ENCODE measurements around the gene SVEP1.

The SVEP1 gene

DNA sequence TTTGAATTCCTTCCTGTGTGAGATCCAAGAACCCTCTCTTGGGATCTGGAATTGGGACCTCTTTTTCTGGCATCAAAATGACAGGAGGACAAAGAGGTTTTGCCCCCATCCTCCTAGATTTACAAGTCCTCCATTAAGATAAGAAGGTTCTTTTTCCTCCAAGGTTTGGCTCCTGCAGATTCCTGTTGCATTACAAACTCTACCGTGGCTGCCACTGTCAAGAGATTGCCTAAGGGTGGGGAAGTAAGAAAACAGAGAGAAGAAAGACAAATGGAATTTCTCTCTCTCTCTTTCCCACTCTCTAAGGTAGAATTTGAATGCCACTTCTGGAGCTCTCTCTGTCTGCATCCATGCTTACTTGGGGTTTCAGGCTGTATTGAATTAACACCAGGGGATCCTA lies 12.0 kb upstream of the SVEP1 start (continued):
- TF ChIP-seq, protein P1, sequence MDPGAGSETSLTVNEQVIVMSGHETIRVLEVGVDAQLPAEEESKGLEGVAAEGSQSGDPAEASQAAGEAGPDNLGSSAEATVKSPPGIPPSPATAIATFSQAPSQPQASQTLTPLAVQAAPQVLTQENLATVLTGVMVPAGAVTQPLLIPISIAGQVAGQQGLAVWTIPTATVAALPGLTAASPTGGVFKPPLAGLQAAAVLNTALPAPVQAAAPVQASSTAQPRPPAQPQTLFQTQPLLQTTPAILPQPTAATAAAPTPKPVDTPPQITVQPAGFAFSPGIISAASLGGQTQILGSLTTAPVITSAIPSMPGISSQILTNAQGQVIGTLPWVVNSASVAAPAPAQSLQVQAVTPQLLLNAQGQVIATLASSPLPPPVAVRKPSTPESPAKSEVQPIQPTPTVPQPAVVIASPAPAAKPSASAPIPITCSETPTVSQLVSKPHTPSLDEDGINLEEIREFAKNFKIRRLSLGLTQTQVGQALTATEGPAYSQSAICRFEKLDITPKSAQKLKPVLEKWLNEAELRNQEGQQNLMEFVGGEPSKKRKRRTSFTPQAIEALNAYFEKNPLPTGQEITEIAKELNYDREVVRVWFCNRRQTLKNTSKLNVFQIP (CRISPR knock-in tag; IDR thresholded peaks at IDR 0.05; ENCODE audit: borderline replicate concordance, low read depth): no peak
- TF ChIP-seq ISL1 (CRISPR knock-in tag; IDR thresholded peaks at IDR 0.05) (no peak), SNAI2 (CRISPR knock-in tag; IDR thresholded peaks at IDR 0.05) (no peak), CREB5 (CRISPR knock-in tag; IDR thresholded peaks at IDR 0.05; ENCODE audit: low read depth) (no peak), CSDC2 (CRISPR knock-in tag; IDR thresholded peaks at IDR 0.05) (no peak), ARNTL (CRISPR knock-in tag; IDR thresholded peaks at IDR 0.05; ENCODE audit: borderline replicate concordance, low read depth) (no peak), TCF4 (CRISPR knock-in tag; IDR thresholded peaks at IDR 0.05; ENCODE audit: borderline replicate concordance) (no peak), ZNF565 (CRISPR knock-in tag; conservative IDR thresholded peaks at IDR 0.05; ENCODE audit: low read depth) (no peak), OSR1 (CRISPR knock-in tag; IDR thresholded peaks at IDR 0.05) (no peak)

DNA sequence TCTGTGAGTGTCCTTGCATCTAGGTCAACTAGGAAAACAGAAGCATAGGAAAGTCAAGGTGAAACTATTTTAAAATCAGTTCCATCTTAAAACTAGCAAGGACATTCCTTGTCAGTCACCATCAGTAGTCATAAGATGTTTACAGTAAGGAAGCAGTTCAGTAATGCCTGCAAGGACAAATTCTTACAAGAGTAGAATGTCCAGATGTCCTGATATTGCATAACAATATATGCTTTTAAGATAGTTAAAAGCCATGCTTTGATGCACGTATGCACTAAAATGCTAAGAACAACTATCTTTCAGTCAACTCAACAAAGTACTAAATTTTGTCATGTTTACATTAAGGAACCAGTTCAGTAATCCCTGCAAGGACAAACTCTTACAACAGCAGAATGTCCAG lies 11.3 kb upstream of the SVEP1 start:
- ATAC-seq: no peak
- TF ChIP-seq CREB5 (CRISPR knock-in tag; IDR thresholded peaks at IDR 0.05; ENCODE audit: low read depth) (no peak), ZNF8 (CRISPR knock-in tag; IDR thresholded peaks at IDR 0.05) (no peak), ZFP3 (CRISPR knock-in tag; IDR thresholded peaks at IDR 0.05) (no peak), ZNF565 (CRISPR knock-in tag; conservative IDR thresholded peaks at IDR 0.05; ENCODE audit: low read depth) (no peak), SNAI2 (CRISPR knock-in tag; IDR thresholded peaks at IDR 0.05) (no peak), TCF4 (CRISPR knock-in tag; IDR thresholded peaks at IDR 0.05; ENCODE audit: borderline replicate concordance) (no peak), GLIS3 (CRISPR knock-in tag; IDR thresholded peaks at IDR 0.05) (no peak), OSR1 (CRISPR knock-in tag; IDR thresholded peaks at IDR 0.05) (no peak), RARB (CRISPR knock-in tag; IDR thresholded peaks at IDR 0.05) (no peak), ISL1 (CRISPR knock-in tag; IDR thresholded peaks at IDR 0.05) (no peak), PPARA (CRISPR knock-in tag; IDR thresholded peaks at IDR 0.05; ENCODE audit: borderline replicate concordance) (no peak), ZC3H10 (CRISPR knock-in tag; IDR thresholded peaks at IDR 0.05) (no peak)
- TF ChIP-seq, protein P2, sequence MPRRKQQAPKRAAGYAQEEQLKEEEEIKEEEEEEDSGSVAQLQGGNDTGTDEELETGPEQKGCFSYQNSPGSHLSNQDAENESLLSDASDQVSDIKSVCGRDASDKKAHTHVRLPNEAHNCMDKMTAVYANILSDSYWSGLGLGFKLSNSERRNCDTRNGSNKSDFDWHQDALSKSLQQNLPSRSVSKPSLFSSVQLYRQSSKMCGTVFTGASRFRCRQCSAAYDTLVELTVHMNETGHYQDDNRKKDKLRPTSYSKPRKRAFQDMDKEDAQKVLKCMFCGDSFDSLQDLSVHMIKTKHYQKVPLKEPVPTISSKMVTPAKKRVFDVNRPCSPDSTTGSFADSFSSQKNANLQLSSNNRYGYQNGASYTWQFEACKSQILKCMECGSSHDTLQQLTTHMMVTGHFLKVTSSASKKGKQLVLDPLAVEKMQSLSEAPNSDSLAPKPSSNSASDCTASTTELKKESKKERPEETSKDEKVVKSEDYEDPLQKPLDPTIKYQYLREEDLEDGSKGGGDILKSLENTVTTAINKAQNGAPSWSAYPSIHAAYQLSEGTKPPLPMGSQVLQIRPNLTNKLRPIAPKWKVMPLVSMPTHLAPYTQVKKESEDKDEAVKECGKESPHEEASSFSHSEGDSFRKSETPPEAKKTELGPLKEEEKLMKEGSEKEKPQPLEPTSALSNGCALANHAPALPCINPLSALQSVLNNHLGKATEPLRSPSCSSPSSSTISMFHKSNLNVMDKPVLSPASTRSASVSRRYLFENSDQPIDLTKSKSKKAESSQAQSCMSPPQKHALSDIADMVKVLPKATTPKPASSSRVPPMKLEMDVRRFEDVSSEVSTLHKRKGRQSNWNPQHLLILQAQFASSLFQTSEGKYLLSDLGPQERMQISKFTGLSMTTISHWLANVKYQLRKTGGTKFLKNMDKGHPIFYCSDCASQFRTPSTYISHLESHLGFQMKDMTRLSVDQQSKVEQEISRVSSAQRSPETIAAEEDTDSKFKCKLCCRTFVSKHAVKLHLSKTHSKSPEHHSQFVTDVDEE (CRISPR knock-in tag; IDR thresholded peaks at IDR 0.05): no peak

GRCh38 chr9:110588296-110588695 lies 8.8 kb upstream of the SVEP1 start:
- ATAC-seq: no peak
- TF ChIP-seq BACH2 (CRISPR knock-in tag; IDR thresholded peaks at IDR 0.05; ENCODE audit: borderline replicate concordance) (no peak), RARB (CRISPR knock-in tag; IDR thresholded peaks at IDR 0.05) (no peak), CREB5 (CRISPR knock-in tag; IDR thresholded peaks at IDR 0.05; ENCODE audit: low read depth) (no peak), ARNTL (CRISPR knock-in tag; IDR thresholded peaks at IDR 0.05; ENCODE audit: borderline replicate concordance, low read depth) (no peak), ZFP3 (CRISPR knock-in tag; IDR thresholded peaks at IDR 0.05) (no peak), ZNF70 (CRISPR knock-in tag; IDR thresholded peaks at IDR 0.05) (no peak), GLIS3 (CRISPR knock-in tag; IDR thresholded peaks at IDR 0.05) (no peak), TOX (CRISPR knock-in tag; IDR thresholded peaks at IDR 0.05; ENCODE audit: borderline replicate concordance) (no peak), ZC3H10 (CRISPR knock-in tag; IDR thresholded peaks at IDR 0.05) (no peak), CSDC2 (CRISPR knock-in tag; IDR thresholded peaks at IDR 0.05) (no peak), TCF4 (CRISPR knock-in tag; IDR thresholded peaks at IDR 0.05; ENCODE audit: borderline replicate concordance) (no peak), ZNF565 (CRISPR knock-in tag; conservative IDR thresholded peaks at IDR 0.05; ENCODE audit: low read depth) (no peak), ISL1 (CRISPR knock-in tag; IDR thresholded peaks at IDR 0.05) (no peak), OSR1 (CRISPR knock-in tag; IDR thresholded peaks at IDR 0.05) (no peak), ZFP30 (CRISPR knock-in tag; IDR thresholded peaks at IDR 0.05) (no peak)
- TF ChIP-seq, protein P1 (CRISPR knock-in tag; IDR thresholded peaks at IDR 0.05; ENCODE audit: borderline replicate concordance, low read depth): no peak
- TF ChIP-seq, protein P3, sequence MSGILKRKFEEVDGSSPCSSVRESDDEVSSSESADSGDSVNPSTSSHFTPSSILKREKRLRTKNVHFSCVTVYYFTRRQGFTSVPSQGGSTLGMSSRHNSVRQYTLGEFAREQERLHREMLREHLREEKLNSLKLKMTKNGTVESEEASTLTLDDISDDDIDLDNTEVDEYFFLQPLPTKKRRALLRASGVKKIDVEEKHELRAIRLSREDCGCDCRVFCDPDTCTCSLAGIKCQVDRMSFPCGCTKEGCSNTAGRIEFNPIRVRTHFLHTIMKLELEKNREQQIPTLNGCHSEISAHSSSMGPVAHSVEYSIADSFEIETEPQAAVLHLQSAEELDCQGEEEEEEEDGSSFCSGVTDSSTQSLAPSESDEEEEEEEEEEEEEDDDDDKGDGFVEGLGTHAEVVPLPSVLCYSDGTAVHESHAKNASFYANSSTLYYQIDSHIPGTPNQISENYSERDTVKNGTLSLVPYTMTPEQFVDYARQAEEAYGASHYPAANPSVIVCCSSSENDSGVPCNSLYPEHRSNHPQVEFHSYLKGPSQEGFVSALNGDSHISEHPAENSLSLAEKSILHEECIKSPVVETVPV (CRISPR knock-in tag; IDR thresholded peaks at IDR 0.05): no peak
- TF ChIP-seq, protein P2 (CRISPR knock-in tag; IDR thresholded peaks at IDR 0.05): no peak

Data from SK-N-SH treated with all-trans-retinoic acid at 6 μM for 48 hours (cell line).